Upper lobe of left lung (tissue), 6 donors: ENCODE results near the gene INSM2. TPM values are rescaled to one million over a fixed set of nuclear protein-coding genes. Genes with fewer than 3 reads are reported as not detected.
A peak's percentile ranks its signal among the peaks of the same experiment; 100 is the strongest.

Experiments
- ATAC-seq, 2 donors: fragments of 200-7000 bp; cut with Tn5 transposase; one replicate each; pipeline ENCODE4 v1.9.1; 2022; ENCODE audit warnings: mild to moderate bottlenecking in 2 of 2, moderate library complexity in 2 of 2; ENCODE audit not compliant: low FRiP score in 2 of 2
- DNase-seq, 2 donors: peaks; one replicate each; pipeline ENCODE4 v3.0.0-alpha.2; 2019 to 2020
- H3K27ac ChIP-seq, 4 donors: fragments of 200-600 bp; sonication (generic); one replicate each; pipeline ENCODE4 v1.5.1; 2016 to 2019
- H3K27me3 ChIP-seq, 4 donors: fragments of 200-600 bp; sonication (generic); one replicate each; pipeline ENCODE4 v1.5.1; 2017 to 2019
- H3K36me3 ChIP-seq, 4 donors: fragments of 200-600 bp; sonication (generic); one replicate each; pipeline ENCODE4 v1.5.1; 2016 to 2019
- H3K4me1 ChIP-seq, 4 donors: fragments of 200-600 bp; sonication (generic); one replicate each; pipeline ENCODE4 v1.5.1; 2018 to 2019
- H3K4me3 ChIP-seq, 4 donors: fragments of 200-600 bp; sonication (generic); one replicate each; pipeline ENCODE4 v1.5.1; 2017 to 2019; ENCODE audit warnings: mild to moderate bottlenecking in 2 of 4, moderate library complexity in 1 of 4
- H3K9me3 ChIP-seq, 4 donors: fragments of 200-600 bp; sonication (generic); one replicate each; pipeline ENCODE4 v1.5.1; 2018 to 2019
- CTCF ChIP-seq, 6 experiments: fragments of 450-650 bp in 4 of 6; fragments of 200-600 bp in 2 of 6; sonication (generic) in 2 of 6; IDR thresholded peaks; one replicate each; pipeline ENCODE4 v1.5.1; 2016 to 2019; ENCODE audit warnings: antibody characterized with exemption in 6 of 6
- EP300 ChIP-seq, 4 donors: sonication (generic); formaldehyde crosslinking; IDR thresholded peaks; one replicate each; pipeline ENCODE4 v1.5.1; 2017; ENCODE audit warnings: antibody characterized with exemption in 4 of 4, control low read depth in 2 of 4
- POLR2A ChIP-seq, 4 donors: fragments of 450-650 bp; IDR thresholded peaks; one replicate each; pipeline ENCODE4 v1.5.1; 2016 to 2017; ENCODE audit warnings: antibody characterized with exemption in 4 of 4, mild to moderate bottlenecking in 2 of 4
- POLR2AphosphoS5 ChIP-seq, 2 donors: sonication (generic); formaldehyde crosslinking; IDR thresholded peaks; one replicate each; pipeline ENCODE4 v1.5.1; 2017; ENCODE audit warnings: antibody characterized with exemption in 2 of 2
- WGBS, 2 donors: methylation state at CpG; one replicate each; pipeline ENCODE4 v1.1.5; 2017 to 2018; 5-methylcytosine and 5-hydroxymethylcytosine counted together
- total RNA-seq, 6 donors: library from RNA; depleted of rRNA in 4 of 6; stranded (reverse); fragments of >200 nt in 4 of 6; gene quantifications; one replicate each; pipeline versions ENCODE4 v1.1.0 to v1.2.1, GENCODE V29; 2016 to 2021
- donor health status: DM: no; HTN: no; CAD: no; lungs with moderate emphysema.
- donor health status: DM: no; HTN: yes; CAD: no; lungs with severe emphysema.

INSM2 gene
- total RNA-seq, 6 donors from 2014 or later: 0.14 to 0.39 (median 0.24) TPM; not detected in 2

GRCh38 chr14:35535483-35536112, 1.6 kb downstream of the INSM2 start:
- DNase-seq: no peak
- Histone ChIP-seq H3K4me3 (peak overlapping the region in 1 of 4 donors; percentile 63), H3K27me3 (peaks cover 0 to 36% (median 22%) of the 10 kb centered on the region in 4 donors), H3K9me3 (no peaks in the 10 kb centered on the region), H3K4me1 (peaks cover 21 to 30% (median 28%) of the 10 kb centered on the region in 4 donors), H3K36me3 (peaks cover 0 to 5% (median 0%) of the 10 kb centered on the region in 4 donors), H3K27ac (no peak overlapping the region)
- ATAC-seq: no peak
- TF ChIP-seq EP300 (IDR thresholded peaks at IDR 0.05): no peak
- WGBS, 2 donors: 14 to 44% methylated on average over 5 to 27 of the region's 37 CpGs

- Histone ChIP-seq H3K4me1 (peaks cover under 1 to 9% (median 7%) of the 10 kb centered on the region in 4 donors), H3K27me3 (peaks cover 0 to 10% (median 2%) of the 10 kb centered on the region in 4 donors), H3K4me3 (no peak overlapping the region), H3K36me3 (peaks cover 0 to 8% (median 0%) of the 10 kb centered on the region in 4 donors), H3K9me3 (no peaks in the 10 kb centered on the region), H3K27ac (no peak overlapping the region)
- no peak for DNase-seq
- no peak for ATAC-seq
- TF ChIP-seq POLR2AphosphoS5 (IDR thresholded peaks at IDR 0.05) (no peak), CTCF (IDR thresholded peaks at IDR 0.05) (no peak), POLR2A (IDR thresholded peaks at IDR 0.05) (no peak), EP300 (IDR thresholded peaks at IDR 0.05) (no peak)
- 51 to 56% methylated on average over 2 of the region's 2 CpGs for WGBS, 2 donors
Measured at GRCh38 chr14:35539969-35540368, 6.0 kb downstream of the INSM2 start.

DNA sequence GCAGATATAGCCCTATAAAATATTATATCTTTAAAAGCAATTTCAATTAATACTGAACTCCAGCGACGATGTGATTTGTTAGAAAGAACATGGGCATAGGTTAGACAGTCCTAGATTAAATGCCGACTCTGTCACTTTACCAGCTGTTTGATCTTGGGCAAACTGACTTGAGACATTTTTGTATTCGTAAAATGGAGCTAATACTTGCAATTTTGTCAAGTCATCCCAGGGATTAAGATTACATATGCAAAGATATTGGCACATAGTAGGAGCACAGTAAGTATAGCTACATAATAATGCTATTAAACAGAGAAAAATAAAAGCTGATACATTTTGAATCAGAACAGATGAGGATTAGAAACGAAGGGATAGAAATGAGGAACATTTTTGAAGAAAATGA, 9.0 kb downstream of the INSM2 start:
- Histone ChIP-seq H3K27ac (no peak overlapping the region), H3K27me3 (no peaks in the 10 kb centered on the region), H3K9me3 (no peaks in the 10 kb centered on the region), H3K4me3 (no peak overlapping the region), H3K4me1 (no peaks in the 10 kb centered on the region), H3K36me3 (peaks cover 0 to 4% (median 0%) of the 10 kb centered on the region in 4 donors)
- no peak for DNase-seq
- no peak for TF ChIP-seq CTCF (IDR thresholded peaks at IDR 0.05)
- no peak for TF ChIP-seq POLR2A (IDR thresholded peaks at IDR 0.05)
- no peak for TF ChIP-seq EP300 (IDR thresholded peaks at IDR 0.05)
- no peak for TF ChIP-seq POLR2AphosphoS5 (IDR thresholded peaks at IDR 0.05)
- no peak for ATAC-seq
- WGBS, 2 donors: 93 to 95% methylated on average over 5 of the region's 5 CpGs

DNA sequence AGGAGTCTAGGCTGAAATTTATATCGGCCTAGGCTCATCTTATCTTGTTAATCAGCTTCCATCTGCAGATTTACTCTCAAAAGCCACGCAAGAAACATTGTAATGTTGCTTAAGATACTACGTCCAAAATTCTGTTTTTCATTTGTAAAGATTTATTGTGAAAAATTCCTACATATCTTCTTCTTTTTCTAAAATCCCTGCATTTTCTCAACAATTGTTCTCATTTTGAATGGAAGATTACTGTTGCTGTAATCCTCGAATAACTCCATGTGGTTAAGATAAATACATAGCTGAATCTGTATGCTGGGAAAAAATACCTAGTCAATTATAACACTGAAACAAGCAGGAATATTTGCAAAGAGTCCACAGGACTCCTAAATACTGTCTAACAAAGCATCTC, 15.6 kb downstream of the INSM2 start:
- no peaks in the 10 kb centered on the region for H3K36me3 ChIP-seq
- H3K27me3 ChIP-seq: no peaks in the 10 kb centered on the region
- TF ChIP-seq POLR2A (IDR thresholded peaks at IDR 0.05) (no peak), CTCF (IDR thresholded peaks at IDR 0.05) (no peak), EP300 (IDR thresholded peaks at IDR 0.05) (no peak), POLR2AphosphoS5 (IDR thresholded peaks at IDR 0.05) (no peak)
- H3K4me1 ChIP-seq: no peaks in the 10 kb centered on the region
- no peak overlapping the region for H3K27ac ChIP-seq
- 95 to 96% methylated on average over 4 of the region's 4 CpGs for WGBS, 2 donors
- H3K9me3 ChIP-seq: no peaks in the 10 kb centered on the region
- no peak for DNase-seq
- no peak overlapping the region for H3K4me3 ChIP-seq
- ATAC-seq: no peak

- Histone ChIP-seq H3K36me3 (no peaks in the 10 kb centered on the region), H3K9me3 (no peaks in the 10 kb centered on the region), H3K4me1 (no peaks in the 10 kb centered on the region), H3K27ac (no peak overlapping the region), H3K4me3 (no peak overlapping the region), H3K27me3 (no peaks in the 10 kb centered on the region)
- no peak for ATAC-seq
- WGBS, 2 donors: 91 to 93% methylated on average over 1 of the region's 1 CpG
- no peak for TF ChIP-seq POLR2AphosphoS5 (IDR thresholded peaks at IDR 0.05)
- TF ChIP-seq POLR2A (IDR thresholded peaks at IDR 0.05): no peak
- TF ChIP-seq CTCF (IDR thresholded peaks at IDR 0.05): no peak
- no peak for TF ChIP-seq EP300 (IDR thresholded peaks at IDR 0.05)
- no peak for DNase-seq
Measured at GRCh38 chr14:35551081-35551480, 17.1 kb downstream of the INSM2 start.
